Muscle of leg (tissue), 11 donors: ENCODE data around the gene ABLIM1. TPM values are rescaled to one million over a fixed set of nuclear protein-coding genes. Genes with fewer than 3 reads are reported as not detected.

Experiments
- DNase-seq: peaks from one replicate; pipeline ENCODE4 v3.0.0; 2013
- H3K27ac ChIP-seq: one replicate; pipeline ENCODE4 v1.5.1; 2013; ENCODE audit warnings: mild to moderate bottlenecking, low read length, control low read depth
- H3K27me3 ChIP-seq: one replicate; pipeline ENCODE4 v1.6.1; 2013; ENCODE audit warnings: low read length; ENCODE audit not compliant: control insufficient read depth, insufficient read depth
- H3K36me3 ChIP-seq: one replicate; pipeline ENCODE4 v1.6.1; 2013; ENCODE audit warnings: low read length; ENCODE audit not compliant: control insufficient read depth, insufficient read depth
- H3K4me1 ChIP-seq: one replicate; pipeline ENCODE4 v1.6.1; 2013; ENCODE audit warnings: low read length; ENCODE audit not compliant: control insufficient read depth, insufficient read depth
- H3K4me3 ChIP-seq: one replicate; pipeline ENCODE4 v1.5.1; 2013; ENCODE audit warnings: low read length, control low read depth
- H3K9me3 ChIP-seq: replicated peaks from 2 replicates; pipeline ENCODE4 v1.6.1; 2013; ENCODE audit warnings: low read depth, low read length; ENCODE audit not compliant: control insufficient read depth
- WGBS: methylation state at CpG from one replicate; pipeline ENCODE4 v1.1.5; 2013; ENCODE audit warnings: missing lambda C conversion rate; ENCODE audit not compliant: insufficient coverage; 5-methylcytosine and 5-hydroxymethylcytosine counted together
- polyA plus RNA-seq, 8 donors: library from polyadenylated mRNA; unstranded; fragments of 120-200 nt; gene quantifications; one replicate each; pipeline versions ENCODE4 v1.2.1 to v1.2.3, GENCODE V29; 2013; ENCODE audit warnings: inconsistent platforms in 1 of 8, low replicate concordance in 1 of 8; ENCODE audit not compliant: insufficient read length in 8 of 8, insufficient read depth in 1 of 8
- total RNA-seq: library from RNA; stranded (reverse); fragments of 120-200 nt; gene quantifications from one replicate; pipeline ENCODE4 v1.2.4, GENCODE V29; 2013

Gene ABLIM1
- total and polyA plus RNA-seq, 9 donors = 27.7 to 62.7 (median 46.2) TPM

- no peak overlapping the region for H3K4me3 ChIP-seq
- H3K4me1 ChIP-seq = peaks cover 16% of the 10 kb centered on the region
- no peak for DNase-seq
- H3K9me3 ChIP-seq = no peaks in the 10 kb centered on the region
- no peak overlapping the region for H3K27ac ChIP-seq
- H3K36me3 ChIP-seq = no peaks in the 10 kb centered on the region
- 60% methylated on average over 6 of the region's 12 CpGs for WGBS
- H3K27me3 ChIP-seq = peaks cover 20% of the 10 kb centered on the region
Measured at GRCh38 chr10:114408112-114408967, 249.7 kb downstream of the ABLIM1 start.

GRCh38 chr10:114406455-114406854, 251.6 kb downstream of the ABLIM1 start:
- Histone ChIP-seq H3K4me1 (peaks cover 28% of the 10 kb centered on the region), H3K4me3 (no peak overlapping the region), H3K9me3 (no peaks in the 10 kb centered on the region), H3K27me3 (peaks cover 27% of the 10 kb centered on the region), H3K27ac (no peak overlapping the region), H3K36me3 (no peaks in the 10 kb centered on the region)
- no peak for DNase-seq
- WGBS = no CpG with 5 or more reads among the region's 1 CpG

GRCh38 chr10:114405011-114405350, 253.1 kb downstream of the ABLIM1 start:
- peak overlapping the region; percentile 45 for H3K4me3 ChIP-seq
- H3K4me1 ChIP-seq = peaks cover 42% of the 10 kb centered on the region
- no peak overlapping the region for H3K27ac ChIP-seq
- 19% methylated on average over 16 of the region's 16 CpGs for WGBS
- peaks cover 27% of the 10 kb centered on the region for H3K27me3 ChIP-seq
- H3K36me3 ChIP-seq = no peaks in the 10 kb centered on the region
- DNase-seq = no peak
- H3K9me3 ChIP-seq = no peaks in the 10 kb centered on the region

GRCh38 chr10:114404171-114405010, 253.7 kb downstream of the ABLIM1 start, which contains the start of gene AFAP1L2:
TSS of gene AFAP1L2 (minus strand) at chr10:114404502. CDS start at chr10:114404455, 47 bp downstream.
- H3K4me1 ChIP-seq = peaks cover 48% of the 10 kb centered on the region

GRCh38 chr10:114403541-114404161, 254.4 kb downstream of the ABLIM1 start:
- WGBS = 0% methylated on average over 34 of the region's 44 CpGs
- H3K4me3 ChIP-seq = peak overlapping the region; percentile 83
- H3K27me3 ChIP-seq = peaks cover 27% of the 10 kb centered on the region
- DNase-seq = peak; percentile 74
- H3K27ac ChIP-seq = peak overlapping the region; percentile 93
- H3K36me3 ChIP-seq = no peaks in the 10 kb centered on the region
- H3K4me1 ChIP-seq = peaks cover 55% of the 10 kb centered on the region
- no peaks in the 10 kb centered on the region for H3K9me3 ChIP-seq

More at GRCh38 chr10:114404171-114405010, 253.7 kb downstream of the ABLIM1 start, which contains the start of gene AFAP1L2:
- Histone ChIP-seq H3K9me3 (no peaks in the 10 kb centered on the region), H3K4me3 (peak within 1 kb of the TSS; percentile 83), H3K27ac (peak within 1 kb of the TSS; percentile 93), H3K27me3 (peaks cover 27% of the 10 kb centered on the region), H3K36me3 (no peaks in the 10 kb centered on the region)
- WGBS = 1% methylated on average over 81 of the region's 88 CpGs
- peak; percentile 79 for DNase-seq

GRCh38 chr10:114402871-114403540, 255.1 kb downstream of the ABLIM1 start:
- Histone ChIP-seq H3K4me3 (peak overlapping the region; percentile 83), H3K27me3 (peaks cover 27% of the 10 kb centered on the region), H3K36me3 (no peaks in the 10 kb centered on the region), H3K4me1 (peaks cover 62% of the 10 kb centered on the region), H3K27ac (peak overlapping the region; percentile 93), H3K9me3 (no peaks in the 10 kb centered on the region)
- WGBS = 17% methylated on average over 8 of the region's 17 CpGs
- peak; percentile 58 for DNase-seq

GRCh38 chr10:114402233-114402632, 255.8 kb downstream of the ABLIM1 start:
- H3K9me3 ChIP-seq = no peaks in the 10 kb centered on the region
- H3K4me1 ChIP-seq = peaks cover 69% of the 10 kb centered on the region
- peak overlapping the region; percentile 83 for H3K4me3 ChIP-seq
- no peaks in the 10 kb centered on the region for H3K36me3 ChIP-seq
- H3K27ac ChIP-seq = peak overlapping the region; percentile 93
- DNase-seq = no peak
- peaks cover 27% of the 10 kb centered on the region for H3K27me3 ChIP-seq
- WGBS = no CpG with 5 or more reads among the region's 2 CpGs

GRCh38 chr10:114401195-114401791, 256.8 kb downstream of the ABLIM1 start:
- H3K4me1 ChIP-seq = peaks cover 77% of the 10 kb centered on the region
- H3K4me3 ChIP-seq = no peak overlapping the region
- no peaks in the 10 kb centered on the region for H3K36me3 ChIP-seq
- peaks cover 27% of the 10 kb centered on the region for H3K27me3 ChIP-seq
- DNase-seq = peak; percentile 97
- no peaks in the 10 kb centered on the region for H3K9me3 ChIP-seq
- H3K27ac ChIP-seq = peak overlapping the region; percentile 93
- 13% methylated on average over 3 of the region's 7 CpGs for WGBS

GRCh38 chr10:114400091-114400490, 258.0 kb downstream of the ABLIM1 start:
- no CpG with 5 or more reads among the region's 3 CpGs for WGBS
- no peaks in the 10 kb centered on the region for H3K36me3 ChIP-seq
- H3K9me3 ChIP-seq = no peaks in the 10 kb centered on the region
- peak overlapping the region; percentile 93 for H3K27ac ChIP-seq
- H3K4me3 ChIP-seq = no peak overlapping the region
- peaks cover 22% of the 10 kb centered on the region for H3K27me3 ChIP-seq
- peaks cover 87% of the 10 kb centered on the region for H3K4me1 ChIP-seq
- DNase-seq = no peak
